ENCODE results near the gene GTF2F2. TPM values are rescaled to one million over a fixed set of nuclear protein-coding genes. Genes with fewer than 3 reads are reported as not detected.

GTF2F2 gene
- total RNA-seq, 4 donors from 2014 or later: 9.4 to 23.3 (median 19.6) TPM

DNA sequence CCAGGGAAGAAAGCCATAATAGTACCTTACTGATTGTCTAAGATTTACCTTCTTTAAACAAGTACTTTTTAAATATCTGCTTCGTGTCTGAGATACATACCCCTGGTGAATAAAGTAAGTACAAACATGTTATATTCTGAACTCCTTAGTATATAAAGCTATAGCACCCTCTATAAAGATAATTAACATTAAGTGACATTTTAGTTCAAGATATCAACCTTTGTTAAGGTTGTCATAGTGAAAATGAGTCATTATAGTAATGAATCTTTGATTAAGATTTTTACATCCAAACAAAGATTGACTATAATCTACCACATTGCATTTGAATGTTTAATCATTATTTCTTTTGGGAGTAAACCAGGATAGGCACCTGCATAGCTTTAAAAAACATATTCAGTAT is 135.9 kb downstream of the GTF2F2 start:
- intact Hi-C loops (cut with DNase I): no loop called here
- H3K9me3 ChIP-seq: no peaks in the 10 kb centered on the region

DNA sequence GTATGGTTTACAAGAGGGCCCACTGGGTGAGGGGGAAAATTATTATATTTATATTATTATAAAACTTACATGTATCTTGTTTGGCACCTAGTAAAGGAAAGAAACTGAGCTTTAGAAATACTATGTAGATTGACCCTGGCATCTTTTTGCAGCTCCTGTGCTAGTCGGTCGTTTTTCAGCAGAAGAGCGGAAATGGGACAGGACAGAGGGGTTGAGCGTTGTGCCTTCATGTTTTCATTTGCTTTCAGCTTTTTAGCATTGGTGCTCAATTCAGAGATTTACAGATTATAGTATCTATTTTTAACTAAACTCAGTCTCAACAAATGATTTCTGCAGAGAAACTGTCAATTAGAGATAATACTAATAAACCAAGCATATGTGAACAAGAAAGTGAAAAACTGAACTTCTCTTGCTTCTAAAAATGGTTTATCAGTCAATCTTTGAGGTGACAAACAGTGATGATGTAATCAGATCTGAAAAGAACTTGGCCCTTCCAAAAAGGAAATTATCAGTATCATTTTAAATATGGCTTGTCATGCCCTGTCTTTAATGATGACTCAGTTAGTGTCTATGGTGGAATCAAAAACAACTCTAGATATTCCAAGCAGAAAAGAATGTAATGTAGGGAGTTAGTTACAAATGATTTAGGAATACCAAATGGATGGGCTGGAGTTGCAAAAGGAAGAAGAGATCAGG is 137.5 kb downstream of the GTF2F2 start:
- TF ChIP-seq, protein P1, sequence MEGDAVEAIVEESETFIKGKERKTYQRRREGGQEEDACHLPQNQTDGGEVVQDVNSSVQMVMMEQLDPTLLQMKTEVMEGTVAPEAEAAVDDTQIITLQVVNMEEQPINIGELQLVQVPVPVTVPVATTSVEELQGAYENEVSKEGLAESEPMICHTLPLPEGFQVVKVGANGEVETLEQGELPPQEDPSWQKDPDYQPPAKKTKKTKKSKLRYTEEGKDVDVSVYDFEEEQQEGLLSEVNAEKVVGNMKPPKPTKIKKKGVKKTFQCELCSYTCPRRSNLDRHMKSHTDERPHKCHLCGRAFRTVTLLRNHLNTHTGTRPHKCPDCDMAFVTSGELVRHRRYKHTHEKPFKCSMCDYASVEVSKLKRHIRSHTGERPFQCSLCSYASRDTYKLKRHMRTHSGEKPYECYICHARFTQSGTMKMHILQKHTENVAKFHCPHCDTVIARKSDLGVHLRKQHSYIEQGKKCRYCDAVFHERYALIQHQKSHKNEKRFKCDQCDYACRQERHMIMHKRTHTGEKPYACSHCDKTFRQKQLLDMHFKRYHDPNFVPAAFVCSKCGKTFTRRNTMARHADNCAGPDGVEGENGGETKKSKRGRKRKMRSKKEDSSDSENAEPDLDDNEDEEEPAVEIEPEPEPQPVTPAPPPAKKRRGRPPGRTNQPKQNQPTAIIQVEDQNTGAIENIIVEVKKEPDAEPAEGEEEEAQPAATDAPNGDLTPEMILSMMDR (IDR thresholded peaks at IDR 0.05): no peak
- TF ChIP-seq POLR2A (IDR thresholded peaks at IDR 0.05): no peak
- no peak overlapping the region for H3K4me3 ChIP-seq
- intact Hi-C loops (cut with DNase I): no loop called here
- no peak overlapping the region for H3K27ac ChIP-seq
- peaks cover 0 to 27% (median 0%) of the 10 kb centered on the region in 3 donors for H3K36me3 ChIP-seq
- 77 to 88% methylated on average over 4 of the region's 4 CpGs for WGBS, 2 donors
- H3K27me3 ChIP-seq: no peaks in the 10 kb centered on the region
- DNase-seq: no peak
- H3K4me1 ChIP-seq: peaks cover 0 to 7% (median 6%) of the 10 kb centered on the region in 3 donors
- no peaks in the 10 kb centered on the region for H3K9me3 ChIP-seq

More for the DNA sequence above, 135.9 kb downstream of the GTF2F2 start:
- H3K4me3 ChIP-seq: no peak overlapping the region
- H3K27me3 ChIP-seq: no peaks in the 10 kb centered on the region
- H3K36me3 ChIP-seq: peaks cover 0 to 24% (median 0%) of the 10 kb centered on the region in 3 donors
- no peak for DNase-seq
- peaks cover 0 to 7% (median 6%) of the 10 kb centered on the region in 3 donors for H3K4me1 ChIP-seq
- whole genome bisulfite sequencing, 2 donors: 81 to 86% methylated on average over 1 of the region's 1 CpG
- no peak overlapping the region for H3K27ac ChIP-seq
- TF ChIP-seq, protein P1 (IDR thresholded peaks at IDR 0.05): no peak
- TF ChIP-seq POLR2A (IDR thresholded peaks at IDR 0.05): no peak

DNA sequence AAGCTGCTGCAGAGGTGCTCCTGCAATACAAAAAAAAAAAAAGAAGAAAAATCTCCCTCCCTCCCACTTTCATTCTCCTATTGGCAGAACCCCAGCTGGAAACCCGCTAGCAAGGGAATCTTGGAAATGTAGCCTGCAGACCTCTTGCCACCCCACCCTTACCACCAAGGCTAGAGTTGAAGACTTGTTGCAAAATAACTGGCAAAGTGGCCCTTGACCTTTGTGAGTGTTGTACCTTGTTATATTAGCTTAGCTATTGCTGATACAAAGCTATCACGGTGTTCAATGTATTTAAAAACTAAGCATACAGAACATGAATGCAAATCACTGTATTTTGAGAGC is 138.0 kb downstream of the GTF2F2 start:
- intact Hi-C loops (cut with DNase I): no loop called here
- H3K4me1 ChIP-seq: peaks cover 0 to 7% (median 6%) of the 10 kb centered on the region in 3 donors
- DNase-seq: no peak
- H3K27me3 ChIP-seq: no peaks in the 10 kb centered on the region
- H3K27ac ChIP-seq: no peak overlapping the region
- H3K9me3 ChIP-seq: no peaks in the 10 kb centered on the region
- TF ChIP-seq, protein P1 (IDR thresholded peaks at IDR 0.05): no peak
- no peak for TF ChIP-seq POLR2A (IDR thresholded peaks at IDR 0.05)
- WGBS, 2 donors: 78 to 84% methylated on average over 2 of the region's 2 CpGs
- H3K4me3 ChIP-seq: no peak overlapping the region
- H3K36me3 ChIP-seq: peaks cover 0 to 22% (median 0%) of the 10 kb centered on the region in 3 donors

DNA sequence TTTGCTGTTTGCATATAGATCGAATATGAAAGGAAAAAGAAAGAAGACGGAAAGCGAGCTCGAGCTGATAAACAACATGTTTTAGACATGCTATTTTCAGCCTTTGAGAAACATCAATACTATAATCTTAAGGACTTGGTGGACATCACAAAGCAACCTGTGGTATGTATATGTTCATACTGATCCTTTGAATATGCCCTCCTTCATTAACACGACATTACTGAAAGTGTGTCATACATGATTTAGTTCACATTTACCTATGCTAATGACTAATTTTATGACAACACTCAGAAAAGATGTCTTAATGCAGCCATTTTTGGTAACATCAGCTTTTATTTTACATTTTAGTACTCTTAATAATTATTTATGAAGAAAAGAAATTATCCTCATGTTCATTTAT is 146.9 kb downstream of the GTF2F2 start:
- Histone ChIP-seq H3K9me3 (no peaks in the 10 kb centered on the region), H3K27ac (no peak overlapping the region), H3K27me3 (no peaks in the 10 kb centered on the region), H3K4me3 (no peak overlapping the region), H3K4me1 (no peaks in the 10 kb centered on the region), H3K36me3 (peaks cover 0 to 44% (median 0%) of the 10 kb centered on the region in 3 donors)
- intact Hi-C loops (cut with DNase I): no loop called here
- DNase-seq: no peak
- TF ChIP-seq POLR2A (IDR thresholded peaks at IDR 0.05): no peak
- TF ChIP-seq, protein P1 (IDR thresholded peaks at IDR 0.05): no peak
- 85 to 86% methylated on average over 5 of the region's 5 CpGs for WGBS, 2 donors

DNA sequence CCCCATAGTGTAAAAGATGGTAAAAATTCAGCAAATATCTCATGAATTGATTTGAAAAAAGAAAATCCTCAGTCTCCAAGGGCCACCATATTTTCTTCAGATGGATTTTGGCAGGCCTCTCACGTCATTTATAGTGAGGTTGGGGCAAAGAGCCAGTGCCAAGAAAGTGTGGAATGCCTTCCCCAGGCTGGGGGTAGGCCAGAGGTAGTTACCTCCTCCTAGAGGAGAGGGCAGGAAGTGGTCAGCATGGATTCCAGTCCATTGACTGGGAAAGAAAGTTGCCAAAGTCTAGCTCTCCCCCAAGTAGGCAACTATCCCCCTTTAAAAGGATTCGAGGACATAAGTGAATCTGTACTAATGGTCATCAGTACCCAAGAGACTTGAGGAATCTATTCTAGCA is 148.9 kb downstream of the GTF2F2 start:
- intact Hi-C loops (cut with DNase I): no loop called here
- Histone ChIP-seq H3K36me3 (peaks cover 0 to 47% (median 0%) of the 10 kb centered on the region in 3 donors), H3K4me3 (no peak overlapping the region), H3K27ac (no peak overlapping the region), H3K27me3 (no peaks in the 10 kb centered on the region), H3K4me1 (no peaks in the 10 kb centered on the region), H3K9me3 (no peaks in the 10 kb centered on the region)
- no peak for DNase-seq
- TF ChIP-seq, protein P1 (IDR thresholded peaks at IDR 0.05): no peak
- TF ChIP-seq POLR2A (IDR thresholded peaks at IDR 0.05): no peak
- WGBS, 2 donors: 88 to 89% methylated on average over 2 of the region's 2 CpGs
